ENCODE data around the gene IMMT.
"Not testable (repeated sequence)": the region's sequence is repeated elsewhere in the genome, so short reads cannot be mapped to it uniquely, and the experiment has no call there.

The IMMT gene

GRCh38 chr2:86195055-86195807, at the start of gene IMMT:
Gene IMMT (minus strand): TSS chr2:86195462. CDS start chr2:86195382, 80 bp downstream.
- DNase-seq (ENCODE audit: low spot score) = peak; percentile 98

DNA sequence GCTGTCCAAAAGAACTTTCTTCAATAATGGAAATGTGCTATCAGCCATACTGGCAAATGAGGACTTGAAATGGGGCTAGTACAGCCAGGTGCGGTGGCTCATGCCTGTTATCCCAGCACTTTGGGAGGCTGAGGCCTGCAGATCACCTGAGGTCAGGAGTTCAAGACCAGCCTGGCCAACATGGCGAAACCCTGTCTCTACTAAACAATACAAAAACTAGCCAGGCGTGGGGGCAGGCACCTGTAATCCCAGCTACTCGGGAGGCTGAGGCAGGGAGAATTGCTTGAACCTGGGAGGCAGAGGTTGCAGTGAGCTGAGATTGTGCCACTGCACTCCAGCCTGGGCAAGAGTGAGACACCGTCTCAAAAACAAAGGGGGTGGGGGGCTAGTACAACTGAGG, 49.5 kb upstream of the IMMT start:
- not testable (repeated sequence) for DNase-seq (ENCODE audit: low spot score)

DNA sequence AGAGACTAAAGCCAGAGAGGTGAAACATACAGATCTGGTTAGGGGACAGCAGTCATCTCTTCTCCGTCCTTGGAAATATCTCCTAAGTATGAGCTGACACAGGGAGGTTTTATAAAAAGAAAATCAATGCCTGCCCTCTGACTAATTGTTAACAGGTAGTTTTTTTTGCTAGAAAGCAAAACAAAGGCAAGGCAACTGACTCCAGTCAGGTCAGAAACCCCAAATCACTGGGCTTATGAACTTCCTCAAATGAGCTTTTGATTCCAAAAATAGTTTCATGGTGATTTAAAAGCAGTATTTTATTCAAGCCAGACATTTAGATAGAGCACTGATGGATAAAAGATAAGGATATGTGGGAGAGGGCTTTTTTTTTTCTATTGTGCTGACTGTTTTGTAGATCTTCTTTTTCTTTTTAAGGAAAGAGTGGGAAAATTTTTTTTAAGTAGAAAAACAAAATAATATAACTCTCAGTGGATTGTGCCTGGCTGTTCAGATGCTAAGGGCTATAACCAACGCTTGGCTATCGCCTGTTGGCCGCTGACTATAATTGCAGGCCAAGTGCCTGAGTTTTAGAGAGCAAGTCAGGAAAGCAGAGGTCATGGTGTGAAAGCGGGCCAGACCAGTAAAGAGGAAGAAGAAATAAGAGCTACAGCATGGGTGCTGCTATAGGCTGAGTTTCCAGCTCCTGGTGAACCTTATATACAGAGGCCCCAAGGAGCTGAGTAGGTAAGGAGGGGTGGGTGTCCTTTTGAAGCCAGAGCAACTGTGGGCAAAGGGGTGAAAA, 48.9 kb upstream of the IMMT start:
- DNase-seq (ENCODE audit: low spot score) = no peak

DNA sequence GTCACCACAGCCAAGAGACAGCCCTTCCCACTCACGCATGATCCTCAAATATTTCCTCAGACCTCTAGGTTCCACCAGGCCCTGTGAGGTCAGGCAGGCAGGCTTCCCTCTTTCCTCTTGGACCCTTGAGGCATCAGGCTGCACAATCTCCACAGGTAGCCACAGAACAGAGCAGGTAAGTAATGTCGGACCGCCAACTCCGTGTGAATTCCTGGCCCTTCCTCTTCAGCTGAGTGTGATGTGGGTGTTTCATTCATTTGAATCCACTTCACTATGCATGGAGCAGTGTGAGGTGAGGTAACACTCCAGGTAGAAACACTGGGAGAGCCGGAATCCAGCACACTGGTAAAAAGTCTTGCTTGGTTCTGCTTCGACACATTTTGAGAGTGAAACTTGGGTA, 48.0 kb upstream of the IMMT start:
- no peak for DNase-seq (ENCODE audit: low spot score)

DNA sequence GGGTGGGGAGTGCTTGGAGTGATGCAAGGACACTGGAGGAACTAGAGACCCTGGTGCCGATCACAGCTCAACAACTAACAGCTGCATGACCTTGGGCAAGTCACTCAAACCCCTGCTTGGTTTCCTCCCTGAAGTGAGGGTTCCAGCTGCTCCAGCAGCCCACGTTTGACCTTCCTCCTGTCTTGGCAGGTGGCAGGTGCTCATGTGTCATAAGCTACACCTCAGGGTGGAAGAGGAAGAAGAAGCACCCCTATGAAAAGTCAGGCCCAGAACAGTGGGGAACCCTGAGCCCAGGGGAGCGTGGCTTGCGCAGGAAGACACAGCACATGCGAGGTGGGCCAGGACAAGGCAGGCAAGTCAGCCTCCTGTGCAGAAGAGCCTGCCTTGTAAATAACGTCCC, 46.3 kb upstream of the IMMT start:
- DNase-seq (ENCODE audit: low spot score) = no peak

DNA sequence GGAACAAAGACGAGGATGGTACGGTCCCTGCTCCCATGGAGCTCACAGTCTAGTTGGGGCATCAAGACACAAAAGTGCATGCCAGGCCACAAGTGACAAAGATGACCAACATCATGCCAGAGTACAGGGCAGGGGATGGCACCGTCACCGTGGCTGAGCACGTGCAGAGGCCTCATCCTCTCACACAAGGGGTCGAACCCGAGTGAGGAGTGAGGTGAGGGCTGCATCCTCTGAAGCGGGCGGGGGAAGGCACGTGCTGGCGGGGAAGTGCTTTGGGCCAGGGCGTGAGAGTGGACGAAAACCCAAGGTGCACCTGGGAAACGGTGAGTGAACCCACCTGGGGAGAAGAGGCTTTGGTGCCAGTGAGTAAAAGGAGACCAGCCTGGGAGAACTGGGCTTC, 45.0 kb upstream of the IMMT start:
- no peak for DNase-seq (ENCODE audit: low spot score)

DNA sequence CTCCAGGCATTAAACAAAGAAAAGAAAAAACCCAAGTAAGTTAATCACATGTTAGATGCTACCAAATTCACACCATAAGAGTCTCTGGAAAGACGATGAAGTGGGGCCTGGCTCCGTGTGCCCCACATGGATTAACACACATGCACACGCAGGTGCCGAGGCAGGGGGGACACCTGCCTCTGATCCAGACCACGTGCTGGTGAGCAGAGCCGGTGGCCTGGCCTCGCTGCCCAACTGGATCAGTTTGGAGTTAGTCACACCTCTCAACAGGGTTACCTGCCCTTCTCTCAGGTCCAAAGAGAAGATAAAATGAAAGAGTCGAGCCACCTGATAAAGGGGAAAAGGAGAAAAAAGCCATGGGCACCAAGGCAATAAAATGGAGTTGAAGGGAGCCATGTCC, 44.5 kb upstream of the IMMT start:
- no peak for DNase-seq (ENCODE audit: low spot score)

DNA sequence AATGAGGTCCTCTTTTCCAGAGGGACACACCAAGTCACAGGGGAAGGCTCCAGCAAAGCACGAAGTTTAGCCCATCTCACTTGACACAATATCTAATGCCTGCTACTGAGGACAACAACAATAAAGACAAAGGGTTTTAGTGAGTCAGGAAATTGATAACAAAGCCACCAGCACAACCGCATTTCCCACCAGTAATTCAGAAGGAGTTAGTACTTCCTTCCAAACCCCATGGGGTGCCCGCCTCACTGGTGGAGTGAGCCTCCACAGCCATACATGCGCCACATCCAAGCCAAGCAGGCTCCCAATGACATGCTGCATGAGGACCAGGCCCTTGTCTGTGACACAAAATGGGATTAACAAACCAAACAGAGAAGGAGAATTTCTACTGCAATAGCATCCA, 44.1 kb upstream of the IMMT start:
- DNase-seq (ENCODE audit: low spot score) = no peak

GRCh38 chr2:86238354-86238753, 43.1 kb upstream of the IMMT start:
- no peak for DNase-seq (ENCODE audit: low spot score)

DNA sequence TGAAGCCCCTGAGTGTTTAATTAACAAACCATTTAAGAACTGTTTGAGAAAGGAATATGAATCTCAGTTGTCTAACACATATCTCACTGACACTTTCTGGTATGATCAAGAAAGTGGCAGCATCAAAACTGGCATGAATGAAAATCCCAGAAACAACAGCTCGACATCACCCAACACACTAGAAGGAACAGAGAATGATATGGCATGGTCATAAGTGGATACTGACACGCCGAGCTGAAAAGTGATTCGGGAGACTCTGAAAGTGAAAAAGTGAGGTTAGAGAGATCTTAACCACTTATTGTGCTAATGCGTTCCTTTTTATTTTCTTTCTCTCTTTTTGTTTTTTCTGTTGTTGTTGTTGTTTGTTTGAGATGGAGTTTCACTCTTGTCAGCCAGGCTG, 41.9 kb upstream of the IMMT start:
- DNase-seq (ENCODE audit: low spot score) = no peak

DNA sequence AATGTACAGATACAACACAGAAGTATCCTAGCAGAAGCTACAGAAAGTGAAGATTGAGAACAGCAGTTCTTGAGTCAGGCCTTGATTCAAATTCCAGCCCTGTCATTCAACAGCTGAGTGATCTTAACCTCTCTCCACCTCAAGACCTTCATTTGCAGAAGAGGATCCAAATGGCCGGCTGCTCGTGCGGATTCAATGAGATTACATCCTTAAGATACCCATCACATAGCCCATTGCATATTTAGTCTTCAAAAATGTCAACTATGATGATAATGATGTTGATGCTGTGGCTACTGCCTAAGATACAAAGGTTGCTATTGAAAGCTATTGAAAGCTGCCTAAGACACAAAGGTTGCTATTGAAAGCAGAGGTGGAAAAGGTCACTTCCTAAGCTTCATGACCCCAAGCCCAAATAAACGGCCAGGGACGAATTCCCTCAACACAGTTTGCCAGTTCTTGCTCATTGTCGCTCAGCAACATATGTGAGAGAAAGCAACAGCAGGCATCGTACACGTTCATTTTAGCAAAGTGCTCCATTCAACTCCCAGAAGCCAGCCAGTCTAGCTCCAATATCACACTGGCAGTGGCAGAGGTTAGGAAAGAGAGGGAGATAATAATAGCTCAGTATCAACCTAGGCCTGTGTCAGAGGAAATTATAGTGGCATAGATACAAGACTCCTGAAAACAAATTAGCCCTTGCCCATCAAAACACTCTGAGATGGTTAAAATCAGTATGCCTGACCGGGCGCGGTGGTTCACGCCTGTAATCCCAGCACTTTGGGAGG, 40.1 kb upstream of the IMMT start:
- no peak for DNase-seq (ENCODE audit: low spot score)

GRCh38 chr2:86234563-86235131, 39.4 kb upstream of the IMMT start:
- no peak for DNase-seq (ENCODE audit: low spot score)

GRCh38 chr2:86233436-86233835, 38.2 kb upstream of the IMMT start:
- no peak for DNase-seq (ENCODE audit: low spot score)

GRCh38 chr2:86232910-86233309, 37.6 kb upstream of the IMMT start:
- DNase-seq (ENCODE audit: low spot score) = no peak

DNA sequence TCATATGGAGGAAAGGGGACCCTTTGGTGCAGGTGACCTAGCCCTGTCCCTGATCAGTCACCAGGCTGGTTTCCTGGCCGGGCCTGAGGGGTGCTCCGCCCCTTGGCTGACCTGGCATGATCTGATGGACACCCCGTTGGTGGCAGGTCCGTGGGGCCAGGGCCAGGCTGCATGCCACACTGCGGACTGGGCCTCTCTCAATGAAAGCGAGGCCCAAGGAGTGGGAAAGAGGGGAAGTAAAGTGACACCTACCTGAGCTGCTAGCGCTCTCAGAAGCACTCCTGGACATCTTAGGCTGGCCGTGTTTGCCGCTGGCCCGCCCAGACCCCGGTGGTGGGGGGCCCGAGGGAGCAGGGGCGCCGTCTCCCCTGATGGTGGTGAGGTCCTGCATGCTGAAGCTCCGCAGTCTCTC, 37.1 kb upstream of the IMMT start:
- no peak for DNase-seq (ENCODE audit: low spot score)

DNA sequence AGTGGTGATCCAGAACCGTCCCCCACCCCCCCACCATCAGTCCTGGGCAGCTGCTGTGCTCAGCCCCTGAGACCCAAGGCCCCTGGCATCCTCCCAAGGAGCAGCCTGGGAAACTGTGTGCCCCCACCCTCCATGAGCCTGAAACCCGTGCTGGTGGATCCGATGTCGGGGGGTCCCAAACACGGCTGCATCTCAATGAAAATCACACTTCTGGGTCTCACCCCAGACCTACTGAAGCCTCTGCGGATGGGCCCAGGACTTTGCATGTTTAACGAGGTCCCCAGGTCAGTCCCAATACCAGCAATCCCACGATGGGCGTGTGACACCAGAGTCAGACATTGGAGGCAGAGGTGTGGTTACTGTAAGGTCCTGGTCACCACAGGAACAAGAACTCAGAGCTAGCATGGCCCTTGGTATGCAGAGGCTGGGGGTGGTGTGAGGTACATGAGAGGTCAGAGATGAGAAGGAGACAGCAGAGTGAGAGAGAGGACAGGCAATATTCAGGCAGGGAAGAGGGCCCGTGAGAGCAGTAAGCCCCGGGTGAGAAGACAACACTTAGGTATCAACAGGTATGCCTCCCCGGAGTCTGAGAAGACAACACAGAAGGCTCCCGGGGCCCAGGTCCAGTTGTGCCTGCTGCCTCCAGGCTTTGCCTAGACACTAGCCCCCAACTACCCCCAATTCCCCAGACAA, 36.6 kb upstream of the IMMT start:
- DNase-seq (ENCODE audit: low spot score) = no peak

DNA sequence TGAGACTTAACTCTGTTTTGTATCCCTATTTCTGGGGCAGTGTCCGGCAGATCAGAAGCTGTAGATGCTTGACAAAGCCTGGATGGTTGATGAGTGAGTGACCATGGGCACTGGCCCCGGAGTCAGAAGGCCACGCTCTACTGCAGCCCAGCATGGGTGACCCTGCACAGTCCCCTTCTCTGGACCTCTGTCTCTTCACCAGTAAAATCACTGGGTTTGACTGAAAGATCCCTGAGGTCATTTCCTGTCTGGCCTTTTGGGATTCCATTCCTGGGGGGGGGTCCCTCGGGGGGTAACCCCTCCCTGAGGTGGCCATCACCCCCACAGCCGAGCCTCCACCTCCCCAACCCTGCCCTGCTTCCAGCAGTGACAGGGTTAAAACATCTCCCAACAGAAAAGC, 35.7 kb upstream of the IMMT start:
- DNase-seq (ENCODE audit: low spot score) = no peak

- DNase-seq (ENCODE audit: low spot score) = no peak
Observed at GRCh38 chr2:86229221-86229620, 34.0 kb upstream of the IMMT start.

DNA sequence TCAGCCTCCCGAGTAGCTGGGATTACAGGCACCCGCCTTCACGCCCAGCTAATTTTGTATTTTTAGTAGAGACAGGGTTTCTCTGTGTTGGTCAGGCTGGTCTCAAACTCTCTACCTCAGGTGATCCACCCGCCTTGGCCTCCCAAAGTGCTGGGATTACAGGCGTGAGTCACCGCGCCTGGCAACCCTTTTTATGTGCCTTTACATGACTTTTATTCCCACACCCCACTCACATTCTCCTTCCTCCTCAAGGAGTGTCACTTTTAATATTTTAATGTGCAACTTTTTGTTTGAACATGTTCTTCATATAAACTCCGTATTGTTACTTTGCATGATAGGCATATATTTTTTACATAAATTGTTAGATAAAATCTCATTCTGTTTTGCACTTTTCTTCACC, 33.3 kb upstream of the IMMT start:
- DNase-seq (ENCODE audit: low spot score) = not testable (repeated sequence)

GRCh38 chr2:86227685-86228084, 32.4 kb upstream of the IMMT start:
- no peak for DNase-seq (ENCODE audit: low spot score)

DNA sequence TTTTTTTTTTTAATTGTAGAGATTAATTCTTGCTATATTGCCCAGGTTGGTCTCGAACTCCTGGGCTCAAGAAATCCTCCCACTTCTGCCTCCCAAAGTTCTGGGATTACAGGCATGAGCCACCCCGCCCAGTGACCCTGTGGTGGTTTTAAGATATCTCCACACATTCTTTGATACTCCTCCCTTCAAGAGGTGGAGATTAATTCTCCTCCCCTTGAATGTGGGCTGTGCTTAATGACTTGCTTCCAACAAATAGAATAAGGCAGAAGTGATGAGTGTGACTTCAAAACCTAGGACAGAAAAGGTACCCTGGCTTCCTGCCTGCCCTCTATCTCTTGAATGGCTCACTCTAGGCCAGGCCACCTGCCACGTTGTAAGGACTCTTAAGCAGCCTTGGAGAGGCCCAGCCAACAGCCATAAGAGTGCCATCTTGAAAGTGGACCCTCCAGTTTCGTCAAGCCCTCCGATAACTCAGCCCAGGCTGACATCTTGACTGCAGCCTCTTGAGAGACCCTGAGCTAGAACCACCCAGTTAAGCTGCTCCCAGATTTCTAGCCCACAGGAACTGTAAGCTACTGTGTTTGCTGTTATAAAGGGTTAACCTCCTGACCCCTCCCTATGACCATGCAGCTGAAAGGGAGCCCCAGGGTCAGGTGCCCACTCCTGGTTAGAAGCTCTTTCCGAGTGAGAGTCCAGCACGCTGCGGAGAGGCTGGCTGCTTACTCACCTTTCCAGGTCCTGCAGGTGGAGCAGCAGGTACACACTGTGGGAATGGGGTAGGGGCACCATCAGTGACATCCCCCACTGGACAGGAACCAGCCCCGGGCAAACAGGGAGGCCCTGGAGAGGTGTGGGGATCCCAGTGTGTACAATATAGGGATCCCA, 31.6 kb upstream of the IMMT start:
- DNase-seq (ENCODE audit: low spot score) = no peak

Data from GM03348 (cell line).